T-helper 1 cell treated with Interleukin-12 subunit alpha and Interleukin-12 subunit beta and Interleukin-4 antibody, amounts not matched to agents 30 ng/mL and 1 ng/mL, for 36 hours (primary cell): Measurements from ENCODE around the gene DVL3. TPM values are rescaled to one million over a fixed set of nuclear protein-coding genes. Genes with fewer than 3 reads are reported as not detected.

ENCODE experiments used
- intact Hi-C: fragments of 100-400 bp; cut with micrococcal nuclease; formaldehyde crosslinking; loops from one replicate; pipeline ENCODE4 v1.15.1; 2024
- total RNA-seq: library from RNA; stranded (reverse); gene quantifications from 2 replicates; pipeline ENCODE4 v1.2.3, GENCODE V29; 2022

The DVL3 gene
- total RNA-seq, 1 donor from 2014 or later = 47.1 TPM

DNA sequence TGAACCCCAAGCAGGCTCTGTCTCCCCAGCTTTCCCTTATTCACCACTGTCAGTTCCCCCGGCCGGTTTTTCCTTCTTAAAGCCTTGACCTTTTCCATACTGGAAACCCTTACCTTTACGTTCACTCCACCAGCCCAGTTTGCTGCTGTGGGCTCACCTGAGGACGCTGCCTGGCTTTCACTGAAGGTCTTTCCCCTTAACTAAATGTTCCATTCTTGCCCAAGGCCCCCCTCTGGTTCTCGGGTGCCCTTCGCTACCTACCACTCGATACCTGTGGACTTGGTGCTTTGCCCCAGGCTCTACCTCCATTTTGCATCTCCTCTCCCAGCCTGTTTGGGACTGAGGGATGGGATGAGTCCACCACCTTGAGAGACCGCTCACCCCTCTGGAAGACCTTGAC is 20.3 kb downstream of the DVL3 start:
- intact Hi-C loops = loop anchor here (2.0 to 10.0 kb wide), 2 partner anchors 1319 to 1411 kb away; partner anchors contain the start of genes SENP2 and TMEM41A

GRCh38 chr3:184175981-184176376 is 20.8 kb downstream of the DVL3 start:
- intact Hi-C loops = loop anchor here (2.0 to 10.0 kb wide), 2 partner anchors 1319 to 1411 kb away; partner anchors contain the start of genes SENP2 and TMEM41A

DNA sequence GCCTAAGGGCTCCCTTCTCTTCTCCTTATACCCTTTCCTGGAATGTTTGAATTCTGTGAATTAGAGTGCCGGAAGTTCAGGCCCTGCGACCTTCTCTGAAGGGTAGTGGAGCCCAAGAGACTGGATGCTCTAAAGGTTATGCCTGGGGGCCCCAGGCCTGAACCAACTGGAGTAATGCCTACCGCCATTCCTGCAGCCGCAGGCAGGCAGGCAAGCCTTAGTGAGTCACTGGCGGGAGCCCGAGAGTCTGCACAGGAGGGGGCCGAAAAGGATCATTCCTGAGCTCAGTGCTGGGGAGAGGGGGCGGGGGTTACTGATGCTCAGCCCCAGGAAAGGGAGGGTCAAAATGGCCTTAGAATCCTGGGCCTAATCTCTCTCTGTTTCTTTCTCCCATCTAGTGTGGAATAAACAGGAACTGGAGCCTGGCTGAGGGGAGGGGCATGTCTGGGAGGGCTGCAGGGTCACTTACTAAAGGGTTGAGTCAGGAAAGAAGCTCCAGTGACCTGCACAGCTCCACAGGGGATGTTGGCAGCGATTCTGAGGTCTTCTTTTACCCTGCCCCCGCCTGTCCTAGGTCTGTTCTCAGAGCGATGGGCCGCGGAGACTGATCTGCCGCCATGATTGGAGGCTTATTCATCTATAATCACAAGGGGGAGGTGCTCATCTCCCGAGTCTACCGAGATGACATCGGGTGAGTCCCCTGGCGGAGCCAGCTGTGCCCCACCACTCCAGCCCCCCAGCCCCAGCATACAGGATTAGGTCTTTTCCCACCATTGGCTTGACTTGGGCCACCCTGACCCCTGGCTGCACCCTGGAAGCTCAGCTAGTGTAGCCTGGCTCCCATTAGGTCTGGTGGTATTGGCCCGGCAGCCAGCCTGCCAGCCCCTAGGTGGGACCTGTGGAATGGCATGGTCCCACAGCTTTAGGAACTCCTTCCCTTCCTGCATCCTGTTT is 21.5 kb downstream of the DVL3 start:
- intact Hi-C loops = loop anchor here (10.0 kb wide), 1 partner anchor 1318 kb away; the partner anchor contains the start of gene TMEM41A

GRCh38 chr3:184177331-184177731 is 22.2 kb downstream of the DVL3 start:
- intact Hi-C loops = loop anchor here (10.0 kb wide), 1 partner anchor 1317 kb away; the partner anchor contains the start of gene TMEM41A

DNA sequence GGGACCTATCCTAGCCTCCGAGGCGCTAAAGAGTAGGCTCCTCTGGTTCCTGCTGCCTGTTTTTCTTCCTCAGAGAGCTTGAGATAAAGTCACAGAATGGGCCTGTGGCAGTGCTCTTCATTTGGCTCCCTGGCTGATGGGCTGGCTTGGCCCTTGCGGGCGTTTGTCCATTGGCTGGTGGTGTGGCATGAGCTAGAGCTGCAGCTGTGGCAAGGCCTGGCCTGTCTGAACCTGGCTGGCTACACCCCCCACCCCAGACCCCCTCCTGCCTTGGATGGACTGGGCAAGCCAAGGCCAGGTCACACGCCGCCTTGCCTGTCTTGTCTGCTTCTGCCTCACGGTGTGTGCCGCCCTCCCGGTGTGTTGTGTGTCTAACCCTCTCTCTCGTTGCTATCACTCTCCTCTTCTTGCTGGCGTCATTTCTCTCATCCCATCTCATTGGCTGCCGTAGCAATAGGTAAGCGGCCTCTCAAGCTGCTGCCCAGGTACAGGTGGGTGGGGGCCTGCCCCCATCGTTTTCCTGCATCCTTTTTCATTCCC is 22.7 kb downstream of the DVL3 start:
- intact Hi-C loops = loop anchor here (10.0 kb wide), 1 partner anchor 1317 kb away; the partner anchor contains the start of gene TMEM41A

DNA sequence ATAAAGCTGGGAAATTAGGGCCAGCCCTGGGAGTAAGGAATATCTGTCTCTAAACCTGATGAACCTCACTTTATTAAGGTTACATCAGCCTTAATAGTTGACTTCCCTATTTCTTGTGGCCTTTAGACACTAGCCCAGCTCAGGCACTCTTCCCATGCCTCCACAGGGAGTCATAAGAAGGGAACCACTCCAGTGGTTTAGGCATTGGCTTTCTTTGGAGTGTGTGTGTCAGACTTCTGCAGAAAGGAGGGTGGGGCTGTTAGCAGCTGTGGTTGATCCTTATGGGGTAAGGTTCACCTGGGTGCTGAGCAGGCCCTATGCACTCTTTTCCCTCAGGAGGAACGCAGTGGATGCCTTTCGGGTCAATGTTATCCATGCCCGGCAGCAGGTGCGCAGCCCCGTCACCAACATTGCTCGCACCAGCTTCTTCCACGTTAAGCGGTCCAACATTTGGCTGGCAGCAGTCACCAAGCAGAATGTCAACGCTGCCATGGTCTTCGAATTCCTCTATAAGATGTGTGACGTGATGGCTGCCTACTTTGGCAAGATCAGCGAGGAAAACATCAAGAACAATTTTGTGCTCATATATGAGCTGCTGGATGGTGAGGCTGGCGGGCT is 23.5 kb downstream of the DVL3 start:
- intact Hi-C loops = loop anchor here (10.0 kb wide), 1 partner anchor 1316 kb away; the partner anchor contains the start of gene TMEM41A

DNA sequence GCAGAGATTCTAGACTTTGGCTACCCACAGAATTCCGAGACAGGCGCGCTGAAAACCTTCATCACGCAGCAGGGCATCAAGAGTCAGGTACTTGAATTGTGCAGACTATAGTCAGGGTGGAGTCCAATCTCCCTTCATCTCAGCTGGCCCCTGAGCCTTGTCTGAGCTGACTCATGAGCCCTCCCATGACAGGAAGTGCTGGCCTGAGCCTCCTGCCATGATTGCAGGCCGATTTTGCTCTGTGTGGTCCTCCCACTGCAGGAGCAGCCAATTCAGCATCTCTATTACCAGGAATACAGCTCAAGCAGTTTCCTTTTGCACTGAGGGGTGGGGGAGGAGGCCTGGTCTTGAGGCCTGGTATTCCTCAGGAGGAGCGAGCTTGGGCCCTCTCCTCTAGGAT is 25.0 kb downstream of the DVL3 start:
- intact Hi-C loops = no loop called here

GRCh38 chr3:184181596-184181995 is 26.4 kb downstream of the DVL3 start:
- intact Hi-C loops = no loop called here

- intact Hi-C loops = no loop called here
Observed at GRCh38 chr3:184183679-184184078, 28.5 kb downstream of the DVL3 start.

GRCh38 chr3:184184546-184185230 is 29.5 kb downstream of the DVL3 start:
- intact Hi-C loops = loop anchor here (1.0 to 5.0 kb wide), 5 partner anchors 10 to 628 kb away; partner anchors contain the start of genes AP2M1, PARL, VPS8 and VWA5B2

- intact Hi-C loops = loop anchor here (1.0 to 5.0 kb wide), 12 partner anchors 11 to 627 kb away; partner anchors contain the start of genes ABCC5, AP2M1, DVL3 and EEF1AKMT4
Observed at GRCh38 chr3:184185461-184186183, 30.4 kb downstream of the DVL3 start.

DNA sequence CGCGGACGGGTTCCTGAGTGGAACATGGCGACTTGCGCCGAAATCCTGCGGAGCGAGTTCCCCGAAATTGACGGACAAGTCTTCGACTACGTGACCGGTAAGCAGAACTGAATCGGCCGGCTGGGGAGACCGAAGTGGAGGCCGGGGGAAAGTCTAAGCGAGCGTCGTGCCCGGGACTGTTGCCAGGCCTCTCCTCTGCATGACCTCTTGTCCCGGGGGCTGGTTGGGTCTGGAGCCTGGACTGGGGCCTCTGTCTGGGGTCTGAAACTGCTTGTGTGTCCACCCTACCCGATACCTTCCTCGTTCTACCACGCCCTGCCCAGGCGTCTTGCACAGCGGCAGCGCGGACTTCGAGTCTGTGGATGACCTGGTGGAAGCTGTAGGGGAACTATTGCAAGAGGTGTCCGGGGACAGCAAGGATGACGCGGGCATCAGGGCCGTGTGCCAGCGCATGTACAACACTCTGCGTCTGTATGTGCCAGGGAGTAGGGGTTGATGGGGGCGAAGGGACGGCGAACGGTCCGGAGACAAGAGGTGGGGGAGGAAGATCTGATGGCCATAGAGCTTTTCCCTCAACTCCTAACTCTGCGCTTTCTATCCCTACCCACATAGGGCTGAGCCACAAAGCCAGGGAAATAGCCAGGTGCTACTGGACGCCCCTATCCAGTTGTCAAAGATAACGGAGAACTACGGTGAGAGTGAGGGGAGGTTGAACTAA is 31.2 kb downstream of the DVL3 start, which contains the start of gene ABCF3:
Gene ABCF3, plus strand, starts transcription at position 16 of the 718 bp plus-strand sequence. Its CDS starts 9 bp downstream, at position 25.
- intact Hi-C loops = loop anchor here (1.0 to 5.0 kb wide), 8 partner anchors 31 to 489 kb away; partner anchors contain the start of genes ABCC5, DVL3, EEF1AKMT4 and EIF2B5

DNA sequence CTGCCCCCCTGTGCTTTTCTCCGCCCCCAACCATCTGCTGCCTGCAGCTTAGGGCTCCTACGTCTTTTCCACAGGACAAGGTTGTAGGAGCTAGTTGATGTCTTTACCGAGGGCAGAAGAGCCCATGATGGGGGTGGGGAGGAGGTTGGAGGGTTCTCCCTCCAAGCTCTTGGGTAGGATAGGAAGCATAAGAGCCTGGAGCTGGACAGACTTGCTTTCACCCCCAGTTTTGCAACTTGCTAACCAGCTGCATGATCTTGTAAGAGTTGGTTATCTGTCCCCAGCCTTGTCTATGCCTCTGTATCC is 31.7 kb downstream of the DVL3 start:
- intact Hi-C loops = loop anchor here (1.0 to 5.0 kb wide), 8 partner anchors 32 to 490 kb away; partner anchors contain the start of genes ABCC5, DVL3, EEF1AKMT4 and EIF2B5

GRCh38 chr3:184188080-184188479 is 32.9 kb downstream of the DVL3 start:
- intact Hi-C loops = loop anchor here (5.0 kb wide), 1 partner anchor 491 kb away; the partner anchor contains the start of gene YEATS2

- intact Hi-C loops = loop anchor here (5.0 kb wide), 1 partner anchor 492 kb away; the partner anchor contains the start of gene YEATS2
Observed at GRCh38 chr3:184189421-184189820, 34.2 kb downstream of the DVL3 start.

DNA sequence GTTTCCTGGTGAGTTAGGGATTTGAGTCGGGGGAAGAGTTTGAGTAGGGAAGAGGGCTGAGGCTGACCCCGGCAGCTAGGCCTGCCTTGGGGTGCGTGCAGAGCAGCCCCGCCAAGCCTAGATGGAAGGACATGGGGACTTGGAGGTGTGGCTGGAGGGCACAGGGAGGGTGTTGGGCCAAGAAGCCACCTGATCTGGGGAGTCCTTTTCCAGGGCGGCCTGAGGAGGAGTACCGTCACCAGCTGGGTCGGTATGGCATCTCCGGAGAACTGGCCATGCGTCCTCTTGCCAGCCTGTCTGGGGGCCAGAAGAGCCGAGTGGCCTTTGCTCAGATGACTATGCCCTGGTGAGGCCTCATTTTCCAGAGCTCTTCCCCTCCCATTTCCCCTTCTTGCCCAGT is 37.7 kb downstream of the DVL3 start:
- intact Hi-C loops = no loop called here

GRCh38 chr3:184193991-184194539 is 38.9 kb downstream of the DVL3 start:
- intact Hi-C loops = no loop called here

- intact Hi-C loops = no loop called here
Observed at GRCh38 chr3:184196536-184196935, 41.4 kb downstream of the DVL3 start.

DNA sequence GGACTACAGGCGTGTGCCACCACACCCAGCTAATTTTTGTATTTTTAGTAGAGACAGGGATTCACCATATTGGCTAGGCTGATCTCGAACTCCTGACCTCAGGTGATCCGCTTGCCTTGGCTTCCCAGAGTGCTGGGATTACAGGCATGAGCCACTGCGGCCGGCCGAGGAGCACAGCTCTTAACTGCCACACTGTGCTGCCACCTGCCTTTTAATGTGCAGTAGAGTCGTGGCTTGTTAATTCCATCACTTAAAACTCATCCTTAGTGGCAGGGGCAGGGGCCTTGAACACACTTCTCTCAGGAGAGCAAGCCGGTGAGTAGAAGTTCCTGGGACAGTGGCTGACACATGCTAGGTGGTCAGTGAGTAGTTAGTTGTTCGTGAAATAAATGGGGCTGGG is 43.3 kb downstream of the DVL3 start:
- intact Hi-C loops = no loop called here
